Measurements from ENCODE around the gene DCC.
"Not testable (repeated sequence)": the region's sequence is repeated elsewhere in the genome, so short reads cannot be mapped to it uniquely, and the experiment has no call there.

The DCC gene

DNA sequence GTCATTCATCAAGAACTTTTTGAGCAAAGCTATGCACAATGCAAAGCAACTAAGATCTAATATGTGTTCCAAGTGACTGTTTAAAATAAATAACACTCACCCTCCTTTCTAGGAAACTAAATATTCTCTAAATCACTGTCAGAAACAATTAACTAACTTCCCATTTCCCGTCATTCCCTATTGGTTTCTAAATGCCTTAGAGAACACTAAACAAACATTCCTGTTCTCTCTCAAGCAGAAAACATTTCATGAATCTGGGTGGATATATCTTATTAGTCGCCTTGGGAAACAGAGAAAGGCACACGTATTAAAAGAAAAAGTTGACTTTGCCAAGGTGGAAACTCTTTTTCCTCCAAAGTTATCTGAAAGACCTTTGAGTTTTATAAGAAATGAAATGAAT is 1149.3 kb downstream of the DCC start:
- H3K4me3 ChIP-seq (ENCODE audit: low read length in 2 of 2): no peak overlapping the region
- no peaks in the 10 kb centered on the region for H3K27me3 ChIP-seq (ENCODE audit: control insufficient read depth in 2 of 2, insufficient read depth in 2 of 2, low read length in 2 of 2)
- H3K9me3 ChIP-seq (ENCODE audit: control insufficient read depth in 2 of 2, low read length in 2 of 2): no peaks in the 10 kb centered on the region
- H3K9ac ChIP-seq (ENCODE audit: low read depth in 1 of 2, low read length in 2 of 2): no peak overlapping the region
- H3K27ac ChIP-seq (ENCODE audit: low read depth in 2 of 2, low read length in 2 of 2): no peak overlapping the region
- H3K4me1 ChIP-seq (ENCODE audit: control insufficient read depth in 2 of 2, insufficient read depth in 2 of 2, low read length in 2 of 2): no peaks in the 10 kb centered on the region
- no peaks in the 10 kb centered on the region for H3K36me3 ChIP-seq (ENCODE audit: control insufficient read depth in 2 of 2, insufficient read depth in 2 of 2, low read length in 2 of 2)

DNA sequence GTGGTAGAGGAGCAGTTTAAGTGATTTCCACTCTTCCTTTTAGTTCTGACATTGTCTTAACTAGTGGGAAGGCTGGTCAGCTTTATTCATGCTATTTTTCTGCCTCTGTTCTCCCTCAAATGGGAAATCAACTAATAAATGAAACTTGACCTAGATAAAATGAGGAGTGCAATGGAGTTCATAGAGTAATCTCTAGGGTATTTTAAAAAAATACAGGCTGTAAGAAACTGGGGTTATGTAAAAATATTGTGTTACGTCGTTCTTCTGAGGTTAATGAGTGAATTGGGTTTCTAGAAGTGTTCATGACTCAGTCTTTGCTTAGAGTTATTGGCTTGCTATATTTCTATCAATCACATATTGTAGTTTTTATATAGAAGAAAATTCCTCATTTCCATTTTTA is 1150.0 kb downstream of the DCC start:
- no peaks in the 10 kb centered on the region for H3K4me1 ChIP-seq (ENCODE audit: control insufficient read depth in 2 of 2, insufficient read depth in 2 of 2, low read length in 2 of 2)
- no peaks in the 10 kb centered on the region for H3K36me3 ChIP-seq (ENCODE audit: control insufficient read depth in 2 of 2, insufficient read depth in 2 of 2, low read length in 2 of 2)

DNA sequence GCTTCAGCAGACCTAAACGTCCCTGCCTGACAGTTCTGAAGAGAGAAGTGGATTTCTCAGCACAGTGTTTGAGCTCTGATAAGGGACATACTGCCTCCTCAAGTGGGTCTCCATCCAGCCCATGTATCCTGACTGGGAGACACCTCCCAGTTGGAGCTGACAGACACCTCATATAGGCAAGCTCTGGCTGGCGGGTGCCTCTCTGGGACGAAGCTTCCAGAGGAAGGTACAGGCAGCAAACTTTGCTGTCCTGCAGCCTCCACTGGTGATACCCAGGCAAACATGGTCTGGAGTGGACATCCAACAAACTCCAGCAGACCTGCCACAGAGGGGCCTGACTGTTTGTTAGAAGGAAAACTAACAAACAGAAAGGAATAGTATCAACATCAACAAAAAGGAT is 1156.0 kb downstream of the DCC start:
- no peaks in the 10 kb centered on the region for H3K4me1 ChIP-seq (ENCODE audit: control insufficient read depth in 2 of 2, insufficient read depth in 2 of 2, low read length in 2 of 2)
- H3K4me3 ChIP-seq (ENCODE audit: low read length in 2 of 2): no peak overlapping the region
- H3K27me3 ChIP-seq (ENCODE audit: control insufficient read depth in 2 of 2, insufficient read depth in 2 of 2, low read length in 2 of 2): no peaks in the 10 kb centered on the region
- H3K9me3 ChIP-seq (ENCODE audit: control insufficient read depth in 2 of 2, low read length in 2 of 2): no peaks in the 10 kb centered on the region
- no peak overlapping the region for H3K27ac ChIP-seq (ENCODE audit: low read depth in 2 of 2, low read length in 2 of 2)
- H3K36me3 ChIP-seq (ENCODE audit: control insufficient read depth in 2 of 2, insufficient read depth in 2 of 2, low read length in 2 of 2): no peaks in the 10 kb centered on the region
- no peak overlapping the region for H3K9ac ChIP-seq (ENCODE audit: low read depth in 1 of 2, low read length in 2 of 2)

More for the DNA sequence above, 1150.0 kb downstream of the DCC start:
- Histone ChIP-seq H3K27ac (ENCODE audit: low read depth in 2 of 2, low read length in 2 of 2) (no peak overlapping the region), H3K27me3 (ENCODE audit: control insufficient read depth in 2 of 2, insufficient read depth in 2 of 2, low read length in 2 of 2) (no peaks in the 10 kb centered on the region), H3K9me3 (ENCODE audit: control insufficient read depth in 2 of 2, low read length in 2 of 2) (no peaks in the 10 kb centered on the region), H3K9ac (ENCODE audit: low read depth in 1 of 2, low read length in 2 of 2) (no peak overlapping the region), H3K4me3 (ENCODE audit: low read length in 2 of 2) (no peak overlapping the region)

DNA sequence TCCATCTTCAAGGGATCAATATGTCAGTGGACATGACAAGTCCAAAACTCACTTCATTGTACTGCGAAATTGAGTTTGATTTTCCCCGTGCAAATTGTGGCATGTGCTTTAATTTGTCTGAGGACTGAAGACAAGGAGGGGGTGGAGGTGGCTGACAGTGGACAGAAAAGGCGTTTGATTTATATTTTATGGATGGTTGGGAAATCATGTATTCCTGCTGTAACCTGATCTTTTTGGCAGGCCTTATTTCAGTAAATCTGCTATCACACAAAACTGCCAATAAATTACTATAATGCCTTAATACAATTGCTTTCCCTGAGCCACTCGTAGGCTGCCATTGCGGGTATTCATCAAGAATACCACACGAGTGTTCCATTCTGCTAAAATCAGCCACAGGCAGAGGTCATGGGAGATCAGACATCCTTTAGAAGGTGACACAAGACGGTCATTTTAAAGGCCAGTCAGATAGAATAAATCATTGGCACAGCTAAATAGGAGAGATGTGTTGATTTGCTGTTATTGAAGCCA is 1164.0 kb downstream of the DCC start:
- no peaks in the 10 kb centered on the region for H3K36me3 ChIP-seq (ENCODE audit: control insufficient read depth in 2 of 2, insufficient read depth in 2 of 2, low read length in 2 of 2)
- no peak overlapping the region for H3K4me3 ChIP-seq (ENCODE audit: low read length in 2 of 2)
- H3K27ac ChIP-seq (ENCODE audit: low read depth in 2 of 2, low read length in 2 of 2): no peak overlapping the region
- no peaks in the 10 kb centered on the region for H3K4me1 ChIP-seq (ENCODE audit: control insufficient read depth in 2 of 2, insufficient read depth in 2 of 2, low read length in 2 of 2)
- H3K9me3 ChIP-seq (ENCODE audit: control insufficient read depth in 2 of 2, low read length in 2 of 2): no peaks in the 10 kb centered on the region
- H3K27me3 ChIP-seq (ENCODE audit: control insufficient read depth in 2 of 2, insufficient read depth in 2 of 2, low read length in 2 of 2): no peaks in the 10 kb centered on the region
- no peak overlapping the region for H3K9ac ChIP-seq (ENCODE audit: low read depth in 1 of 2, low read length in 2 of 2)

DNA sequence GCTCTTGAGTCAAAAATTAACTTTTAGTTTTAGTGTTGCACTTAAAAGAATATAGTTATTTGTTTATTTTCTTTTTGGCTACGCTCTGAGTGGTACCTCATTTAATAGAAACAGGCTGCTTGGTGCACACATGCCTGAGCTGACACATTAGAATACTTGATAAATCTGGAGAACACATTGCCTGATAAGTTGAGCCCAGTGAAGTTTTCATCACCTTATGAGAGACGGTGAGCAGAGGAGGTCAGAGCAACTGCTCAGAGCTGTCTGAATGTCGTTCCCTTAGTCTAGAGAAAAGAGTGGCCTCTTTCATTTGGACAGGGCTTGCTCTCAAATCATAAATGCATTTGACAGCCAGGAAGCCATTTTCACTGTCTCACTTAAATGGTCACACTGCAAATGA is 1168.5 kb downstream of the DCC start:
- H3K9me3 ChIP-seq (ENCODE audit: control insufficient read depth in 2 of 2, low read length in 2 of 2): no peaks in the 10 kb centered on the region
- H3K36me3 ChIP-seq (ENCODE audit: control insufficient read depth in 2 of 2, insufficient read depth in 2 of 2, low read length in 2 of 2): no peaks in the 10 kb centered on the region
- no peaks in the 10 kb centered on the region for H3K4me1 ChIP-seq (ENCODE audit: control insufficient read depth in 2 of 2, insufficient read depth in 2 of 2, low read length in 2 of 2)
- no peak overlapping the region for H3K4me3 ChIP-seq (ENCODE audit: low read length in 2 of 2)
- H3K27me3 ChIP-seq (ENCODE audit: control insufficient read depth in 2 of 2, insufficient read depth in 2 of 2, low read length in 2 of 2): no peaks in the 10 kb centered on the region
- no peak overlapping the region for H3K9ac ChIP-seq (ENCODE audit: low read depth in 1 of 2, low read length in 2 of 2)
- H3K27ac ChIP-seq (ENCODE audit: low read depth in 2 of 2, low read length in 2 of 2): no peak overlapping the region

DNA sequence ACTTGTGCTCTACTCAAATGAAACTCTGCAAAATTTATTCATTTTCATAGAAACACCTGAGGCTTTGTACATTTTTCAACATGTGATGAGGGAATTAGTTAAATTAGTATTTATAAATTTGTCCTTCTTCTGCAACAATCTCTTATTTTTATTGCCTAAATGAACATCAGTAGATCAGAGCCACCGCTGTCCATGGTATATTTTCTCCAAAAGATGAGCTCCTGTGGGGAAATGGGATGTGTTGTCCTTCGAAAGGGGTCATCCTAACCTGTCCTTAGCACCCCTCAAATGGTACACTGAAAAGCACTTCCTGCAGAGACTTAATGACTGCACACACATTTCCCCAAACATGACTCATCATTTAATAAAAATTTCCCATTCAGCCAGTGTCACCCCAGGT is 1169.9 kb downstream of the DCC start:
- H3K9ac ChIP-seq (ENCODE audit: low read depth in 1 of 2, low read length in 2 of 2): no peak overlapping the region
- no peaks in the 10 kb centered on the region for H3K4me1 ChIP-seq (ENCODE audit: control insufficient read depth in 2 of 2, insufficient read depth in 2 of 2, low read length in 2 of 2)
- no peak overlapping the region for H3K4me3 ChIP-seq (ENCODE audit: low read length in 2 of 2)
- H3K27me3 ChIP-seq (ENCODE audit: control insufficient read depth in 2 of 2, insufficient read depth in 2 of 2, low read length in 2 of 2): no peaks in the 10 kb centered on the region
- no peaks in the 10 kb centered on the region for H3K36me3 ChIP-seq (ENCODE audit: control insufficient read depth in 2 of 2, insufficient read depth in 2 of 2, low read length in 2 of 2)
- no peak overlapping the region for H3K27ac ChIP-seq (ENCODE audit: low read depth in 2 of 2, low read length in 2 of 2)
- H3K9me3 ChIP-seq (ENCODE audit: control insufficient read depth in 2 of 2, low read length in 2 of 2): no peaks in the 10 kb centered on the region

DNA sequence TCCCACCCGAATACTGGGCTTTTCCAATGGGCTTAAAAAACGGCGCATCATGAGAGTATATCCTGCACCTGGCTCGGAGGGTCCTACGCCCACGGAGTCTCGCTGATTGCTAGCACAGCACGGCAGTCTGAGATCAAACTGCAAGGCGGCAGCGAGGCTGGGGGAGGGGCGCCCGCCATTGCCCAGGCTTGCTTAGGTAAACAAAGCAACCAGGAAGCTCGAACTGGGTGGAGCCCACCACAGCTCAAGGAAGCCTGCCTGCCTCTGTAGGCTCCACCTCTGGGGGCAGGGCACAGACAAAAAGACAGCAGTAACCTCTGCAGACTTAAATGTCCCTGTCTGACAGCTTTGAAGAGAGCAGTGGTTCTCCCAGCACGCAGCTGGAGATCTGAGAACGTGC is 1171.7 kb downstream of the DCC start:
- not testable (repeated sequence) for H3K4me1 ChIP-seq (ENCODE audit: control insufficient read depth in 2 of 2, insufficient read depth in 2 of 2, low read length in 2 of 2); H3K9ac ChIP-seq (ENCODE audit: low read depth in 1 of 2, low read length in 2 of 2); H3K9me3 ChIP-seq (ENCODE audit: control insufficient read depth in 2 of 2, low read length in 2 of 2); H3K36me3 ChIP-seq (ENCODE audit: control insufficient read depth in 2 of 2, insufficient read depth in 2 of 2, low read length in 2 of 2); H3K4me3 ChIP-seq (ENCODE audit: low read length in 2 of 2); H3K27ac ChIP-seq (ENCODE audit: low read depth in 2 of 2, low read length in 2 of 2); H3K27me3 ChIP-seq (ENCODE audit: control insufficient read depth in 2 of 2, insufficient read depth in 2 of 2, low read length in 2 of 2)

DNA sequence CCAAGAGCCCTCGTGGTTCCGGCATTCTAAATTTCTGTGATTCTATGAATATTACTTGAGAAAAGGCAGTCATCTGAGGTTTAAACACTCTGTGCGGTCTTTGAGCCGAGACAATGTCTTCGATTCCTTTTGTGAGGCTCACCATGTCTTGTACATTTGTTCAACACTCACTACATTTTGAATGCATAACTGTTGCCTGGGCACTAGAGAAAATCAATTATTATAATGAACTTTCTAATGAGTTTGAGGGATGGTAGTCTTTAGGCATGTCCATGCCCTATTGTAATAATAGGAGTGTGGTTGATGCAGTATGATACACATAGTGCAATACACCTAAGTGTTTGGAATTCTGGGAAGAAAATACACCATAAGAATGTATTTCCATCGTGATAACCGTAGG is 1181.1 kb downstream of the DCC start:
- Histone ChIP-seq H3K36me3 (ENCODE audit: control insufficient read depth in 2 of 2, insufficient read depth in 2 of 2, low read length in 2 of 2) (no peaks in the 10 kb centered on the region), H3K9ac (ENCODE audit: low read depth in 1 of 2, low read length in 2 of 2) (no peak overlapping the region), H3K27ac (ENCODE audit: low read depth in 2 of 2, low read length in 2 of 2) (no peak overlapping the region), H3K27me3 (ENCODE audit: control insufficient read depth in 2 of 2, insufficient read depth in 2 of 2, low read length in 2 of 2) (no peaks in the 10 kb centered on the region), H3K9me3 (ENCODE audit: control insufficient read depth in 2 of 2, low read length in 2 of 2) (no peaks in the 10 kb centered on the region), H3K4me3 (ENCODE audit: low read length in 2 of 2) (no peak overlapping the region), H3K4me1 (ENCODE audit: control insufficient read depth in 2 of 2, insufficient read depth in 2 of 2, low read length in 2 of 2) (no peaks in the 10 kb centered on the region)

DNA sequence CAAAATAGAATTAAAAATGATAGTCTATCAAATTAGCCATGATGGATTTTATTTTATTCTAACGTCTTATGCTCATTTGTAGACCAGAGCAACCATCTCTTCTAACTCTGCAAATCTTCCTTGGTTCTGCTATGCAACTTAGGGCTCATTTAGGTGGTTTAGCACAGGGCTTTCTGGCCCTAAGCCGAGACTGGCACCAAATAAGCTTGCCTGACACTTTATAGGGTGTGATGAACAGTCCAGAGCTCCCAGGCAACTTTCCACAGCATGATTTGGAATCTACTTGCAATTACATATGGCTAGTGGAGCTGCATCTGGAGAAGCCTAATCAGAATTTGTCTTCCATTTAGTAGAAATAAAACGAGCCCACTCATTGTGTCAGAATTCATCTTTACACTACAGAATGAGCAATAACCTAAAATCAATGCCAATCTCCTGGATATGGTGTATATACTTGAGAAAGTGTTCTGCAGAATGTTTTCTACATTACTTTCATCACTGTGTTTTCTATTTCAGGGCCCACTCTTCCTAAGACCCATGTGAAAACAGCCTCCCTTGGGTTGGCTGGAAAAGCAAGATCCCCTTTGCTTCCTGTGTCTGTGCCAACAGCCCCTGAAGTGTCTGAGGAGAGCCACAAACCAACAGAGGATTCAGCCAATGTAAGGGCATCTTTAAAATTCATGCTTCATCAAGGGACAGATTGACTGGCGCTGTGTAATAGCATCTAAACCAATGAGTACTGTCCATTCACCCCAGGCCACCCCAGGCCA is 1186.3 kb downstream of the DCC start:
- Histone ChIP-seq H3K4me1 (ENCODE audit: control insufficient read depth in 2 of 2, insufficient read depth in 2 of 2, low read length in 2 of 2) (no peaks in the 10 kb centered on the region), H3K9me3 (ENCODE audit: control insufficient read depth in 2 of 2, low read length in 2 of 2) (no peaks in the 10 kb centered on the region), H3K4me3 (ENCODE audit: low read length in 2 of 2) (no peak overlapping the region), H3K9ac (ENCODE audit: low read depth in 1 of 2, low read length in 2 of 2) (no peak overlapping the region), H3K27ac (ENCODE audit: low read depth in 2 of 2, low read length in 2 of 2) (no peak overlapping the region), H3K27me3 (ENCODE audit: control insufficient read depth in 2 of 2, insufficient read depth in 2 of 2, low read length in 2 of 2) (no peaks in the 10 kb centered on the region), H3K36me3 (ENCODE audit: control insufficient read depth in 2 of 2, insufficient read depth in 2 of 2, low read length in 2 of 2) (no peaks in the 10 kb centered on the region)

DNA sequence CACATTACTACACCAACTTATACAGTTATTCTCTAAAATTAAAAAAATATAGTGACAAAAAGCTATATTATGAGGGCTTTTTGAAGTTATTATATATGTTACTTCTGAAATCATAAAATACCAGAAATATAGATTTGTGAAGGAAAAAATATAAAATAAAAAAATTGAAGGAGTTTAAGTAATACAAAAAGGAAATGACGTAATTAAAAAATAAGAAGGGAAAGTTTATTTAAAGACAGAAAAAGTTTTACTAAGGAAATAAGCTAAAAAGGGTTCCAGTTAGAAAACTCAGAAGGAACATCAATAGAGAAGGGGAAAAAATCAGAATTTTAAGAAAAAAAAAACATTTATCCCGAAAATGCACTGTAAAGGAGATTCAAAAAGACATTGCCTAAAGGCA is 1187.4 kb downstream of the DCC start:
- Histone ChIP-seq H3K4me1 (ENCODE audit: control insufficient read depth in 2 of 2, insufficient read depth in 2 of 2, low read length in 2 of 2) (no peaks in the 10 kb centered on the region), H3K36me3 (ENCODE audit: control insufficient read depth in 2 of 2, insufficient read depth in 2 of 2, low read length in 2 of 2) (no peaks in the 10 kb centered on the region), H3K9me3 (ENCODE audit: control insufficient read depth in 2 of 2, low read length in 2 of 2) (no peaks in the 10 kb centered on the region), H3K9ac (ENCODE audit: low read depth in 1 of 2, low read length in 2 of 2) (no peak overlapping the region), H3K4me3 (ENCODE audit: low read length in 2 of 2) (no peak overlapping the region), H3K27me3 (ENCODE audit: control insufficient read depth in 2 of 2, insufficient read depth in 2 of 2, low read length in 2 of 2) (no peaks in the 10 kb centered on the region), H3K27ac (ENCODE audit: low read depth in 2 of 2, low read length in 2 of 2) (no peak overlapping the region)
